ENCODE data around the gene PEF1.

Gene PEF1

DNA sequence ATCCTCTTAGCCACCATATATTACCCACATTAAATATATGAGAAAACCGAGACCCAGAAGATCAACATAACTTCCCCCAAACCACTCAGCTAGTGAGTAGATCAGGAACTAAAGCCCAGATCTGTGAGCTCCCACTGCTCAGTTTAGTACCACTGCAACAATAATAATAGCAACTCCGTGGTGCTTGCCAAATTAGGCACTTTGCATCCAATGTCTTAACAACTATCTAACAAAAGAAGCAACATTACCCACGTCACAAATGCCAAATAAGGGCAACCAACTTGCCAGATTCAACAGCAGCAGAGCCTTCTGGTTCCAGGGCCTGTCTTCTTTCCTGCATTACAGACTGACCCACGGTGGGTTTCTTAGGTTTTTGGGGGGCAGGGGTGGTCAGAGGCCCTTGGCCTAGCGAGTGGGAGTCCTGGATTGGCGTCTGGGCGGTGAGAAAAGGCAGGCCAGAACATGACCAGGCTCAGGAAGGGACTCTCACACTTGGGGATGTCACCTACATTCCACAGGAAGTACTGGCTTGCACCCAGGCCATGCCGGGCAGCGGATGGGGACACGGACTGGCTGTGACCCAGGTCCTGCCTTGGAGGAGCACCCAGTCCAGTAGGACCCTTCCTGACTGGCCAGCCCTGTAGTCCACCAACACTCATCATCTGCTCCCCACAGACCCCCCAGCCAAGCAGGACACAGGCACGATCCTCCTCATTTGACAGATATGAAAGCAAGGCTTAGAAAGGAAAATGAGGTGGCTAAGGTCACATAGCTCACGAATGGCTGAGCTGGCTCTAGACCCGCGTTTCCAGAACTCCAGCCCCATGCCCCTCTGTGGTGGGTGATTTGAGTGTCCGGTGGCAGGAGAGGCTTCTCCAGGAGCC lies 22.6 kb downstream of the PEF1 start:
- no peak for DNase-seq (ENCODE audit: low read depth)
- in situ Hi-C loops (cut with HindIII; ENCODE audit: low sequenced_read_pairs): no loop called here
- no peak for TF ChIP-seq CTCF (IDR thresholded peaks at IDR 0.05; ENCODE audit: low read depth, low read length, missing control alignments)
- no peak overlapping the region for H3K4me3 ChIP-seq (ENCODE audit: low read depth, low read length)

DNA sequence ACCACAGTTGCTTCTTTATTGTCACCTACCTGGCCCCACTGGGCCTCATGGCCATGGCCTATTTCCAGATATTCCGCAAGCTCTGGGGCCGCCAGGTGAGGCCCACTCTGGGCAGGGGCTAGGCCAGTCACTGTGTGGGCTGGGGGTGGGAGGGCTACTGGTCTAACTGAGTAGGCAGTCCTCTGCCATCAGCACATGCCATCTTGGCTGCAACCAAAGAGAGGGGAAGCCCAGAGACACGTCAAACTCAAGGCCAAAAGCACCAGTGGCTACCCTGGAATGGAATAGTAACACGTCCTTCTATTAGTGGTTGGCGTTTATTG lies 23.2 kb downstream of the PEF1 start:
- DNase-seq (ENCODE audit: low read depth): no peak
- no peak for TF ChIP-seq CTCF (IDR thresholded peaks at IDR 0.05; ENCODE audit: low read depth, low read length, missing control alignments)
- in situ Hi-C loops (cut with HindIII; ENCODE audit: low sequenced_read_pairs): no loop called here
- H3K4me3 ChIP-seq (ENCODE audit: low read depth, low read length): no peak overlapping the region

GRCh38 chr1:31620631-31621497 lies 23.8 kb downstream of the PEF1 start:
- no peak for DNase-seq (ENCODE audit: low read depth)
- no peak overlapping the region for H3K4me3 ChIP-seq (ENCODE audit: low read depth, low read length)
- no peak for TF ChIP-seq CTCF (IDR thresholded peaks at IDR 0.05; ENCODE audit: low read depth, low read length, missing control alignments)
- in situ Hi-C loops (cut with HindIII; ENCODE audit: low sequenced_read_pairs): no loop called here

GRCh38 chr1:31618916-31619846 lies 25.5 kb downstream of the PEF1 start:
- H3K4me3 ChIP-seq (ENCODE audit: low read depth, low read length): no peak overlapping the region
- DNase-seq (ENCODE audit: low read depth): no peak
- no peak for TF ChIP-seq CTCF (IDR thresholded peaks at IDR 0.05; ENCODE audit: low read depth, low read length, missing control alignments)
- in situ Hi-C loops (cut with HindIII; ENCODE audit: low sequenced_read_pairs): no loop called here

DNA sequence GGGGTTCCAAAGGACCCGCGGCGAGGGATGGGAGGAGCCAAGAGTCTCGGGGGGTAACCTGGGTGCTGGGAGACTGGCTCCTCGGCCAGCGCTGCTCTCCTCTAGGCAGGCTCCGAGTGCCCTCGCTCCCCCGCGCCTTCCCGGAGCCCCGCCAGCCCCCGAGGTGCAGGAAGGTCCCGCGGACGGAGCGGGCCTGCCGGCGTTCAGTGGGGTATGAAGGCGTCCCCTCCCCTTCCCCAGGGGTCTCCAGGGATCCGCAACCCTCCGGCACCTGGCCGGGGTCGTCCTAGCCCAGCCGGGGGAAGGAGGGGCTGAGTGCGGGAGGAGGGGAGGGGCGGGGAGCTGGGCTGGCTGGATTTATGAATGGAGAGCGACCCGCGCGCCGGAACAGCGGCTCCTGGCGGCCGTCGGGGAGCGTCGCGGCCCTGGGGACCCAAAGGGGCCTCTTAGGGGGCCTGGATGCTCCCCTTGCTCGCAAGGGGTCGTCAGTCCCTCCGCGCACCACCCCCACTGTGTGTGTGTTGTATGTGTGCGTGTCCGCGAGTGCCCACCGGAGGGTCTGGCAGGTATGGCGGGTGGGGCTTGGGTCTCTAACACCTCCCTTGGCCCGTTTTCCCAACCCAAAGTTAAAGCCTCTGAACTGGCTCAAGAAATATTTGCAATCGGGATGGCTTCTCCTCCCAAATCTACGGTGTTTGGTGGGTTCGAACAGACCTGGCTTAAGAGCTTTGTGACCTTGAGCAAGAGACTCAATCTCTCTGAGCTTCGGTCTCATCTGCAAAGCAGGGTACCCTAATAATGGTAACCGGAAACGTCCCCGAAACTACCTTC lies 26.5 kb downstream of the PEF1 start:
- peak overlapping the region; percentile 47 for H3K4me3 ChIP-seq (ENCODE audit: low read depth, low read length)
- no peak for DNase-seq (ENCODE audit: low read depth)
- TF ChIP-seq CTCF (IDR thresholded peaks at IDR 0.05; ENCODE audit: low read depth, low read length, missing control alignments): peak; percentile 79
- in situ Hi-C loops (cut with HindIII; ENCODE audit: low sequenced_read_pairs): no loop called here
